MCF 10A (cell line): ENCODE results near the gene GMPR2. TPM values are rescaled to one million over a fixed set of nuclear protein-coding genes. Genes with fewer than 3 reads are reported as not detected.

Experiments used
- BruUV-seq: library from RNA; stranded (reverse); fragments of 400-500 nt; replicated peaks from 2 replicates; lab custom pipeline; 2021; lab: Mats Ljungman, UMichigan
- CTCF ChIA-PET: fragments of 300-600 bp; sonication (Branson Sonifier 250); formaldehyde crosslinking; extraction: SDS; loops from one replicate; lab custom pipeline; 2021; ENCODE audit warnings: antibody characterized with exemption, inconsistent platforms; lab: Yijun Ruan, JAX
- POLR2A ChIA-PET: fragments of 300-600, 350-650 bp; sonication (Branson Sonifier 250); formaldehyde crosslinking; extraction: SDS; loops from one replicate; lab custom pipeline; 2020; ENCODE audit warnings: antibody characterized with exemption, inconsistent platforms; lab: Yijun Ruan, JAX
- DNase-seq: peaks from one replicate; pipeline ENCODE4 v3.0.0-alpha.2; 2018; ENCODE audit not compliant: unreplicated experiment
- H3K27ac Mint-ChIP-seq: one replicate; pipeline ENCODE4 v1.8.0; 2022; ENCODE audit warnings: mild to moderate bottlenecking, low read depth, mixed read lengths; ENCODE audit not compliant: unreplicated experiment
- H3K27me3 Mint-ChIP-seq: one replicate; pipeline ENCODE4 v1.8.0; 2022; ENCODE audit warnings: mixed read lengths; ENCODE audit not compliant: insufficient read depth, unreplicated experiment
- H3K36me3 Mint-ChIP-seq: one replicate; pipeline ENCODE4 v1.8.0; 2022; ENCODE audit warnings: mild to moderate bottlenecking, moderate library complexity, mixed read lengths; ENCODE audit not compliant: insufficient read depth, unreplicated experiment
- H3K4me1 Mint-ChIP-seq: one replicate; pipeline ENCODE4 v1.8.0; 2022; ENCODE audit warnings: mixed read lengths; ENCODE audit not compliant: insufficient read depth, unreplicated experiment
- H3K4me3 Mint-ChIP-seq: one replicate; pipeline ENCODE4 v1.8.0; 2022; ENCODE audit warnings: mild to moderate bottlenecking, moderate library complexity, mixed read lengths; ENCODE audit not compliant: unreplicated experiment
- H3K9me3 Mint-ChIP-seq: one replicate; pipeline ENCODE4 v1.8.0; 2022; ENCODE audit warnings: mixed read lengths; ENCODE audit not compliant: unreplicated experiment
- intact Hi-C: fragments of 100-400 bp; cut with micrococcal nuclease; formaldehyde crosslinking; loops from 2 replicates; pipeline ENCODE4 v1.14.1; 2022
- total RNA-seq: library from RNA; stranded (reverse); gene quantifications from 2 replicates; pipeline ENCODE4 v1.2.3, GENCODE V29; 2022
- TF ChIP-seq, protein P1 (sequence below): fragments of 200-600 bp; IDR thresholded peaks from one replicate; pipeline ENCODE4 v1.8.0; 2022; ENCODE audit warnings: antibody characterized with exemption, mild to moderate bottlenecking; ENCODE audit not compliant: unreplicated experiment

GMPR2 gene
- total RNA-seq, 1 experiment from 2014 or later: 77.3 TPM

DNA sequence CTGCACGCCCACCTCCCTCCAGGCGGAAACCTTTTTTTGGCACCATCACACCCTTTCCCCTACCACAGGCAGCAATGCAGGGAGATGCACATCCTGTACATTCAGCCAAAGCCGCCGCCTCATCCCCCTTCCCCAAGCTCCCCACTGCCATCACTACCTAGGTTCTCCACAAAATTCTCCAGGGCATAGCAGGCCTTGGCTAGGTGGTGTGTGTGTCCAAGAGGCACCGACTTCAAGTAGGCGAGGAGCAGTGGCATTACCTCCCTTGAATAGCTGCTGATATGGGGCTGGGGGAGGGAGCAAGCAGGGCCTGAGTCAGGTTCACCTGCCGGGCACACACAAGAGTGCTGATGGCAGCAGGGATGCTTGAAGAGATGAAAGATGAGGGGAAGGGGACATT lies 47.7 kb upstream of the GMPR2 start:
- DNase-seq: no peak
- Mint-ChIP-seq H3K4me3 (no peak overlapping the region), H3K27me3 (no peaks in the 10 kb centered on the region), H3K36me3 (peaks cover 61% of the 10 kb centered on the region), H3K27ac (no peak overlapping the region), H3K4me1 (peaks cover 9% of the 10 kb centered on the region), H3K9me3 (no peaks in the 10 kb centered on the region)
- BruUV-seq: no TSS peak
- TF ChIP-seq, protein P1, sequence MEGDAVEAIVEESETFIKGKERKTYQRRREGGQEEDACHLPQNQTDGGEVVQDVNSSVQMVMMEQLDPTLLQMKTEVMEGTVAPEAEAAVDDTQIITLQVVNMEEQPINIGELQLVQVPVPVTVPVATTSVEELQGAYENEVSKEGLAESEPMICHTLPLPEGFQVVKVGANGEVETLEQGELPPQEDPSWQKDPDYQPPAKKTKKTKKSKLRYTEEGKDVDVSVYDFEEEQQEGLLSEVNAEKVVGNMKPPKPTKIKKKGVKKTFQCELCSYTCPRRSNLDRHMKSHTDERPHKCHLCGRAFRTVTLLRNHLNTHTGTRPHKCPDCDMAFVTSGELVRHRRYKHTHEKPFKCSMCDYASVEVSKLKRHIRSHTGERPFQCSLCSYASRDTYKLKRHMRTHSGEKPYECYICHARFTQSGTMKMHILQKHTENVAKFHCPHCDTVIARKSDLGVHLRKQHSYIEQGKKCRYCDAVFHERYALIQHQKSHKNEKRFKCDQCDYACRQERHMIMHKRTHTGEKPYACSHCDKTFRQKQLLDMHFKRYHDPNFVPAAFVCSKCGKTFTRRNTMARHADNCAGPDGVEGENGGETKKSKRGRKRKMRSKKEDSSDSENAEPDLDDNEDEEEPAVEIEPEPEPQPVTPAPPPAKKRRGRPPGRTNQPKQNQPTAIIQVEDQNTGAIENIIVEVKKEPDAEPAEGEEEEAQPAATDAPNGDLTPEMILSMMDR: no peak
- POLR2A ChIA-PET: interaction anchor here (0.6 to 1.3 kb wide), 2 partner anchors 28 to 58 kb away, joined by 3 to 6 read pairs; partner anchors contain the start of genes CHMP4A and TINF2
- intact Hi-C loops: no loop called here
- CTCF ChIA-PET: interaction anchor here (0.8 to 7.0 kb wide), 5 partner anchors 24 to 149 kb away, joined by 4 to 51 read pairs (median 5); partner anchors contain the start of genes IRF9, LTB4R2 and TINF2

DNA sequence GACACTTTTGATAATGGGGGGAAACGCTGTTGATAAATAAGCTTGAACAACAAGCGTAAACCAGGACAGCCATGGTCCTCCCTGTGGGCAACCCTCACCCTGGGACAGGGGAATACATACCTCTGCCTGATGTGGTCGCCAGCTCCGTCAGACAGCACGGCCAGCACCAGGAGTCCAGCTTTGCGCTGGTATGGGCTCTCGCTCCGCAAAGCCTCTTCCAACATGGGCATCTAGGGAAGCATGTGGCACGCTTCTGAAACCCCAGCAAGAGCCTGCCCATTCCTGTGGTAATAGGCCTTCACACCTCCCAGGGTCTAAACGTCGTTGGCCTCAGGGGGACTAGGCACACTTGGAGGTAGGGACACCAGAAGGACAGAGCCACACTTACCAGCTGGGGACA lies 47.0 kb upstream of the GMPR2 start:
- CTCF ChIA-PET: interaction anchor here (0.6 to 7.0 kb wide), 8 partner anchors 22 to 625 kb away, joined by 3 to 51 read pairs (median 4); partner anchors contain the start of genes IRF9 and LTB4R2
- no peaks in the 10 kb centered on the region for H3K27me3 Mint-ChIP-seq

GRCh38 chr14:24186831-24187538 lies 45.7 kb upstream of the GMPR2 start:
- peaks cover 54% of the 10 kb centered on the region for H3K36me3 Mint-ChIP-seq
- no peaks in the 10 kb centered on the region for H3K9me3 Mint-ChIP-seq
- intact Hi-C loops: no loop called here
- POLR2A ChIA-PET: interaction anchor here (2.7 to 4.0 kb wide), 2 partner anchors 40 to 77 kb away, joined by 9 to 25 read pairs; partner anchors contain the start of genes PSME2 and RNF31
- no TSS peak for BruUV-seq
- H3K27me3 Mint-ChIP-seq: no peaks in the 10 kb centered on the region
- H3K27ac Mint-ChIP-seq: no peak overlapping the region
- no peak for DNase-seq
- TF ChIP-seq, protein P1: no peak
- H3K4me3 Mint-ChIP-seq: peak overlapping the region; percentile 81
- CTCF ChIA-PET: interaction anchor here (0.5 to 7.0 kb wide), 6 partner anchors 10 to 1234 kb away, joined by 3 to 51 read pairs (median 4); partner anchors contain the start of gene IRF9
- peaks cover 12% of the 10 kb centered on the region for H3K4me1 Mint-ChIP-seq

More for the DNA sequence above, 47.0 kb upstream of the GMPR2 start:
- peaks cover 60% of the 10 kb centered on the region for H3K36me3 Mint-ChIP-seq
- no peak for DNase-seq
- H3K9me3 Mint-ChIP-seq: no peaks in the 10 kb centered on the region
- peaks cover 12% of the 10 kb centered on the region for H3K4me1 Mint-ChIP-seq
- no peak overlapping the region for H3K27ac Mint-ChIP-seq
- no TSS peak for BruUV-seq
- intact Hi-C loops: no loop called here
- POLR2A ChIA-PET: interaction anchor here (1.3 to 4.0 kb wide), 2 partner anchors 27 to 39 kb away, joined by 6 to 25 read pairs; partner anchors contain the start of genes CHMP4A, PSME2 and RNF31
- no peak overlapping the region for H3K4me3 Mint-ChIP-seq
- TF ChIP-seq, protein P1: no peak

DNA sequence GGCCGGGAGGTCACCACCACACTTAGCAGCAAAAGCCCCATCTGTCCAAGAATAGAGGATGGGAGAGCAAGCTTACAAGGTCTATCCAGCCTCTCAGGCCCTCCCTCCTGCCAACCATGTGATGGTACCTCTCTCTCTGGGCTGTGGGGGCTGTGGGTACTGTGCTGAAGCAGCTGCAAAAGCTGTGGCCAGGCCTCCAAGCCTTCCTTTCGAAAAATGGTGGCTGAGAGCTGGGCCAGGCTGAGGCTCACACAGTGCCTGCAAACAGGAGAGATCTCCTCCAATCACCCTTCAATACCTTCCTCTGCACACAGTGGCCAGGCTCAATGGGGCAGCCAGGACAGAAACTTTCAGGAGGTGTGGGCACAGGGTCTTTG lies 45.2 kb upstream of the GMPR2 start:
- no peak for DNase-seq
- no TSS peak for BruUV-seq
- Mint-ChIP-seq H3K9me3 (no peaks in the 10 kb centered on the region), H3K27ac (peak overlapping the region; percentile 84), H3K4me1 (peaks cover 12% of the 10 kb centered on the region), H3K36me3 (peaks cover 57% of the 10 kb centered on the region), H3K27me3 (no peaks in the 10 kb centered on the region), H3K4me3 (peak overlapping the region; percentile 81)
- POLR2A ChIA-PET: interaction anchor here (1.1 to 4.0 kb wide), 4 partner anchors 8 to 78 kb away, joined by 3 to 25 read pairs (median 8); partner anchors contain the start of genes PSME2 and RNF31
- TF ChIP-seq, protein P1: no peak
- intact Hi-C loops: no loop called here
- CTCF ChIA-PET: interaction anchor here (0.5 to 7.0 kb wide), 6 partner anchors 11 to 1234 kb away, joined by 3 to 51 read pairs (median 4); partner anchors contain the start of gene IRF9
